BE2C (cell line): ENCODE measurements around the gene KCNQ2.

ENCODE experiments used
- DNase-seq: peaks from one replicate; pipeline ENCODE4 v3.0.0-alpha.2; 2020
- H3K27me3 ChIP-seq: fragments of 250-450 bp; sonication (Bioruptor Pico); 2 replicates; pipeline ENCODE4 v1.5.1; 2020; ENCODE audit warnings: mild to moderate bottlenecking
- H3K36me3 ChIP-seq: fragments of 250-450 bp; sonication (Bioruptor Pico); 2 replicates; pipeline ENCODE4 v1.5.1; 2020; ENCODE audit warnings: mild to moderate bottlenecking
- H3K4me1 ChIP-seq: fragments of 250-450 bp; sonication (Bioruptor Pico); 2 replicates; pipeline ENCODE4 v1.5.1; 2020
- H3K4me3 ChIP-seq: 2 replicates; pipeline ENCODE4 v1.5.1; 2011; ENCODE audit warnings: low read depth, low read length
- H3K9me3 ChIP-seq: fragments of 250-450 bp; sonication (Bioruptor Pico); 2 replicates; pipeline ENCODE4 v1.5.1; 2020
- TF ChIP-seq, protein P1 (sequence below): IDR thresholded peaks from 2 replicates; pipeline ENCODE4 v1.5.1; 2012; ENCODE audit warnings: mild to moderate bottlenecking, low read depth, low read length

KCNQ2 gene

DNA sequence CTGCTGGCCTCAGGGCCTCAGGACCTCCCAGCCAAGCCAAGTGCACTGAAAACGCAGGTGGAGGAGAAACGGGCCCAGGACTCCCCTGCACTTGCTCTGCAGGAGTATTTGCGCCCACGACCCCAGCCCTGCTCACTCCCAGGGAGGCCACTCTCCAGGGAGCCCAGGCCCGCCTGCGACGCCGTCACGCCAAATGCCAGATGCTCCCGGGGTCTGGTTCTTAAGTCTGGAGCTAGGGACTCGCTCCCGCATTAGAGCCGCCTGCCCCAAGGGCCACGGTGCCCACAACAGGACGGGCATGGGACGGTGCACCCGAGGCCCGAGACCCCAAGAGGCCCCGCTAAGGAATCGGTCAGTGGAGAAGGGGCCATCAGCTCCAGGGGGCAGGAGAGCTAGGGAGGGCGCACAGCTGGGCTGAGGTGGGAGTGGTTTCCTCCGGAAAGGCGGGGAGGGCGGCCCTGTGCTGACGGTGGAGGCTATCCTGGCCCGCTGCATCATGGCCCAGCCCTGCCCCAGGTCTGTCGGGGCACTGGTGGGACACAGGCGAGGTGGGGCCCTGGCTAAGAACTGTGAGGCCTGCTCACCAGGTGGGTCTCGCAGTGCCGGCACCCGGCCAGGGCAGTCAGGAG lies 67.2 kb downstream of the KCNQ2 start:
- Histone ChIP-seq H3K9me3 (no peaks in the 10 kb centered on the region), H3K36me3 (no peaks in the 10 kb centered on the region), H3K27me3 (peaks cover 33% of the 10 kb centered on the region), H3K4me1 (no peaks in the 10 kb centered on the region), H3K4me3 (no peak overlapping the region)
- DNase-seq, result peak; percentile 55
- TF ChIP-seq, protein P1, sequence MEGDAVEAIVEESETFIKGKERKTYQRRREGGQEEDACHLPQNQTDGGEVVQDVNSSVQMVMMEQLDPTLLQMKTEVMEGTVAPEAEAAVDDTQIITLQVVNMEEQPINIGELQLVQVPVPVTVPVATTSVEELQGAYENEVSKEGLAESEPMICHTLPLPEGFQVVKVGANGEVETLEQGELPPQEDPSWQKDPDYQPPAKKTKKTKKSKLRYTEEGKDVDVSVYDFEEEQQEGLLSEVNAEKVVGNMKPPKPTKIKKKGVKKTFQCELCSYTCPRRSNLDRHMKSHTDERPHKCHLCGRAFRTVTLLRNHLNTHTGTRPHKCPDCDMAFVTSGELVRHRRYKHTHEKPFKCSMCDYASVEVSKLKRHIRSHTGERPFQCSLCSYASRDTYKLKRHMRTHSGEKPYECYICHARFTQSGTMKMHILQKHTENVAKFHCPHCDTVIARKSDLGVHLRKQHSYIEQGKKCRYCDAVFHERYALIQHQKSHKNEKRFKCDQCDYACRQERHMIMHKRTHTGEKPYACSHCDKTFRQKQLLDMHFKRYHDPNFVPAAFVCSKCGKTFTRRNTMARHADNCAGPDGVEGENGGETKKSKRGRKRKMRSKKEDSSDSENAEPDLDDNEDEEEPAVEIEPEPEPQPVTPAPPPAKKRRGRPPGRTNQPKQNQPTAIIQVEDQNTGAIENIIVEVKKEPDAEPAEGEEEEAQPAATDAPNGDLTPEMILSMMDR, result no peak

DNA sequence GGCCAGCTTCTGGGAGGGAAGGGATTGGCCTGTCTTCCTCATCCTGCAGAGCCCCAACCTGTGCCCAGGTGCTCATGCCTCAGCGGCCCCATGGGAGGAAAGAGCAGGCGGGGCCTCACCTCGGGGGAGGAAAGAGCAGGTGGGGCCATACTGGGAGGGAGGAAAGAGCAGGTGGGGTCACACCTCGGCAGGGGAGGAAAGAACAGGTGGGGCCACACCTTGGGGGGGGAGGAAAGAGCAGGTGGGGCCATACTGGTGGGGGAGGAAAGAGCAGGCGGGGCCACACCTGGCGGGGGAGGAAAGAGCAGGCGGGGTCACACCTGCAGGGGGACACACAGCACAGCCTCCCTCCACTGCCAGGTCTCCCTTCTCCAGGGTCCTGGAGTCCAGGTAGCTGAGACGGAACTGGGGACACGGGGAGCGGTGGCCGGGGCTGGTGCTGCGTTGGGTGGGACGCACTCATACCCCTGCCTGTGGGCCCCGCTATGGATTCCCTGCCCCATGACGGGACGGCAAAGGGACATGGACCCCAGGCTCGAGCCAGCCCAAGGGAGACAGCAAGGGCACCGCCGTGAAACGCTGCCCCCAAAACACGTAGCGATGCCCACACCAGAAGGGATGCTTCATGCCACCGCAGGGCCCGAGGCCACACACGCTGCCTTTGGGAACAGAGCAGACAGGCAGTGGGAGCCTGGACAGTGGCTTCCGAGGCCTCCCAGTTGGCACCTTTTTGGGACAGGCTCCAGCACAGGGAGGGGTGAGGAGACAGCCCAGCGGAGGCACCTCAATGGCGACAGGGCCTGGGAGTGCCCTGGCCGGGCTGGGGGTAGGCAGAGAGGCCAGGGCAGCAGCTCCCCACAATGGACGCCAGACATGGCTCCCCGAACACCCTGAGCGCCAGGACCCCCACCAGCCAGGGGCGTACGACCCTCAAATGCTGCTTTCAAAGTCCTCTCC lies 68.0 kb downstream of the KCNQ2 start:
- no peak for DNase-seq
- Histone ChIP-seq H3K36me3 (no peaks in the 10 kb centered on the region), H3K4me3 (no peak overlapping the region), H3K9me3 (no peaks in the 10 kb centered on the region), H3K27me3 (peaks cover 41% of the 10 kb centered on the region), H3K4me1 (no peaks in the 10 kb centered on the region)
- TF ChIP-seq, protein P1, result no peak

DNA sequence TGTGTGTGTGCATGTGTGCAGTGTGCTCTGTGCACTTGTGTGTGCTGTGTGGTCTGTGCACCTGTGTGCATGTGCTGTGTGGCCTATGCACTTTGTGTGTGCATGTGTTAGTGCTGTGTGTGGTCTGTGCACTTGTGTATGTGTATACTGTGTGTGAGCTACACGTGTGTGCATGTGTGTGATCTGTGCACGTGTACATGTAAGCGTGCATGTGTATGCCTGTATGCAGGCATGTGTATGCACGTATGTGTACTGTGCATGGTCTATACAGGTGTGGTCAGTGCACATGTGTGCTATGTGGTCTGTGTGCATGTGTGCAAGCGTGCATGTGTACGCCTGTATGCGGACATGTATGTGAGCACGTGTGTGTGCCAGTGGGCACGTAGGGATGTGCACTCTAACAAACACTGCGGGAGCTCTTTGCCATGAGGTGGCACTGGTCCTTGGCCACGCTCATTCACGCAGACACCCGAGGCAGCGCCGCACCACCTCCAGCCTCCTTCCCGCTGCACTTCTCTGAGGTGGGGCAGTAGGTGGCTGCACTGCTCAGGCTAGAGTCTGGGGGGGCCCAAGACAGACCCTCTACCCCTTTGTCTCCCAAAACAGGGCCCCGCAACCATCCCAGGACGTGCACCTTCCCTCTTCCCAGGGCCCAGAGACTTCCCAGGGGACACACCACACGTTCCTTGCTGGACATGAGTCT lies 68.9 kb downstream of the KCNQ2 start:
- Histone ChIP-seq H3K36me3 (no peaks in the 10 kb centered on the region), H3K4me1 (no peaks in the 10 kb centered on the region), H3K27me3 (peaks cover 49% of the 10 kb centered on the region), H3K9me3 (no peaks in the 10 kb centered on the region), H3K4me3 (no peak overlapping the region)
- TF ChIP-seq, protein P1, result no peak
- no peak for DNase-seq

DNA sequence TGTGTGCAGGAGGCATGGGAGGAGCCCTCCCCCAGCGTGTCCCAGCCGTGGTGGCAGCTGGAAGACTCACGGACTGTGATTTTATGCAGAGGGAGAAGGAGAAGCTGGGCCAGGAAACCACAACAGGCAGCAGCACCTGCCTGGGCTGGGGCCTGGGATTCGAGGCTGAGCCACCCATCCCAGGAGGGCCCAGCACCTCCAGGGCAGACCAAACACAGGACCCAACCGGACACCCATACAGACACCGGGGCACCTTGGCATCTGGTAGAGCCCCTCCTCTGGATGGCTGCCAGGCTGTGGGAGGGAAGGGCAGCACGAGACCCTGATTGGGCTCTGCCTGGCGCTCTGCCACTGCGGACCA lies 69.6 kb downstream of the KCNQ2 start:
- Histone ChIP-seq H3K4me3 (no peak overlapping the region), H3K9me3 (no peaks in the 10 kb centered on the region), H3K27me3 (peaks cover 57% of the 10 kb centered on the region), H3K36me3 (no peaks in the 10 kb centered on the region), H3K4me1 (no peaks in the 10 kb centered on the region)
- TF ChIP-seq, protein P1, result no peak
- no peak for DNase-seq

DNA sequence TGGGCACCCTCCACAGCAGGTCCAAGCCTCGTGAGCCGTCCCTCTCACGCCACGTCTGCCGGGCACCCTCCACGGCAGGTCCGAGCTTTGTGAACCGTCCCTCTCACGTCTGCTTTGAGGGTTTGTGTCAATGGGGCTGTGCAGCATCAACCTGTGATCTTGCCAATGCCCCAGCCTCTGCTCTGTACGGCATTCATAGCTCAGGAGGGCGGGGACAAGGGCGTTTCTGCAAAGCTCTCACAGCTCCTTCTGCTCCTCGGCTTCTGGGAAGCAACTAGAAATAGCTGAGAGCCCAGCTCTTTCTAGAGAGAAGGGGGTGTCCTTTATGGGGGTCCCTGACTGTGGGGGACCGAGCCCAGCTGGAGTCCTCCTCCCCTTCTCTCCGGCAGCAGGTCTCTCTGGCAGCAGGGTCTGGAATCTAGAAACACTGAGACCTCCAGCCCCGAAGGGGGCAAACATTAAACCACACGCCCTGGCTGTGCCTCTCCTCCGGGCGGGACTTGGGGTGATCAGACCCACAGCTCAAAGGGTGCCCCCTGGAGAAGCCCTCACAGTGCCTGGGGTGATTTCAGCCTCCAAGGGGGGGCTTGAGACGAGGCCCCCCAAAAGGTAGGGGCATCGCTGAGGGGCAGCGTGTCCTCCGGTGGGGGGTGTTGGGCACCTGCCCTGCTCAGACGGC lies 70.1 kb downstream of the KCNQ2 start:
- no peak overlapping the region for H3K4me3 ChIP-seq
- no peaks in the 10 kb centered on the region for H3K9me3 ChIP-seq
- no peaks in the 10 kb centered on the region for H3K4me1 ChIP-seq
- peaks cover 62% of the 10 kb centered on the region for H3K27me3 ChIP-seq
- no peaks in the 10 kb centered on the region for H3K36me3 ChIP-seq
- no peak for DNase-seq
- TF ChIP-seq, protein P1, result no peak
